22Rv1 (cell line): Measurements from ENCODE around the gene OBI1.

ENCODE experiments used
- CTCF ChIP-seq: fragments of 450-650 bp; IDR thresholded peaks from 2 replicates; pipeline ENCODE4 v1.5.1; 2017; ENCODE audit warnings: mild to moderate bottlenecking
- ZFX ChIP-seq: fragments of 450-650 bp; IDR thresholded peaks from 2 replicates; pipeline ENCODE4 v1.6.1; 2017; ENCODE audit warnings: antibody characterized with exemption, borderline replicate concordance

DNA sequence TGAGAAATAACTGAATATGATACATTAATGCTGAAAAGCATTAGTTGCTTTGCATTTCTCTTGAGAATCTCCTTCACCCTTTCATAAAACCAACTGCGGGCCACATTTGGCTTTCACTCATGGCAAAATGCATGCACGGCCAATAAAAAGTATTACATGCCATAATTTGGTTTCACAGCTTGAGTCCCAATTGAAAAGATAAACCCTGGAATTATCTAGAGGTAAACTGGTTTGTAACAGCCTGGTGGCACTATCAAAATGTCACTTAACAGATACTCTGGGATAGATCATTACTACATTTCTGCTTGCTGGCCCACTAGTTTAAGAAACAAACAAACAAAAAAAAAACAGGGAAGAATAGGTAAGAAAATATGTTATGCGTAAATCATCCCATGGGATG is 3.9 kb downstream of the OBI1 start:
- TF ChIP-seq CTCF (no peak), ZFX (no peak)
